HG02943 (cell line): ENCODE results near the gene EDARADD.
A peak's percentile ranks its signal among the peaks of the same experiment; 100 is the strongest.

ENCODE experiments used
- ATAC-seq: cut with Tn5 transposase; IDR thresholded peaks from one replicate; pipeline ENCODE4 v1.9.1; 2021; ENCODE audit warnings: mild to moderate bottlenecking, low read depth, moderate library complexity; ENCODE audit not compliant: unreplicated experiment

EDARADD gene

GRCh38 chr1:236391008-236391407 lies 3.1 kb upstream of the EDARADD start:
- no peak for ATAC-seq

GRCh38 chr1:236392182-236392581 lies 1.9 kb upstream of the EDARADD start:
- no peak for ATAC-seq

GRCh38 chr1:236394879-236395229 lies 768 bp downstream of the EDARADD start:
- ATAC-seq = peak; percentile 34

- ATAC-seq = peak; percentile 68
Observed at GRCh38 chr1:236395230-236395946, 1.3 kb downstream of the EDARADD start.

GRCh38 chr1:236395947-236396664 lies 2.0 kb downstream of the EDARADD start:
- no peak for ATAC-seq

GRCh38 chr1:236396665-236397043 lies 2.6 kb downstream of the EDARADD start:
- ATAC-seq = no peak

- no peak for ATAC-seq
Observed at GRCh38 chr1:236397173-236397759, 3.2 kb downstream of the EDARADD start.

- ATAC-seq = no peak
Observed at GRCh38 chr1:236398538-236398937, 4.5 kb downstream of the EDARADD start.

- no peak for ATAC-seq
Observed at GRCh38 chr1:236400061-236400603, 6.0 kb downstream of the EDARADD start.

GRCh38 chr1:236401698-236402097 lies 7.6 kb downstream of the EDARADD start:
- ATAC-seq = no peak

- ATAC-seq = no peak
Observed at GRCh38 chr1:236403905-236404696, 10.0 kb downstream of the EDARADD start.

- ATAC-seq = no peak
Observed at GRCh38 chr1:236407059-236407458, 13.0 kb downstream of the EDARADD start.

GRCh38 chr1:236413688-236414087 lies 19.6 kb downstream of the EDARADD start:
- ATAC-seq = no peak

- no peak for ATAC-seq
Observed at GRCh38 chr1:236416165-236416564, 22.1 kb downstream of the EDARADD start.

- ATAC-seq = no peak
Observed at GRCh38 chr1:236417336-236417735, 23.2 kb downstream of the EDARADD start.

- no peak for ATAC-seq
Observed at GRCh38 chr1:236419502-236419901, 25.4 kb downstream of the EDARADD start.

- ATAC-seq = no peak
Observed at GRCh38 chr1:236421022-236421421, 26.9 kb downstream of the EDARADD start.

GRCh38 chr1:236421850-236422516 lies 27.9 kb downstream of the EDARADD start:
- ATAC-seq = no peak

- ATAC-seq = no peak
Observed at GRCh38 chr1:236422517-236422876, 28.4 kb downstream of the EDARADD start.

- peak; percentile 80 for ATAC-seq
Observed at GRCh38 chr1:236425031-236425663, 31.1 kb downstream of the EDARADD start.
